Esophagus muscularis mucosa (tissue), 4 donors: ENCODE results near the gene CTSD. TPM values are rescaled to one million over a fixed set of nuclear protein-coding genes. Genes with fewer than 3 reads are reported as not detected.

Source experiments
- DNase-seq: peaks from one replicate; pipeline ENCODE4 v3.0.0-alpha.2; 2017; ENCODE audit errors: extremely low spot score
- H3K27ac ChIP-seq, 4 donors: fragments of 200-600 bp; sonication (generic); replicated peaks in 1 of 4; 1 replicate in 3 of 4; 2 replicates in 1 of 4; pipeline ENCODE4 v1.5.1; 2016 to 2019; ENCODE audit warnings: mild to moderate bottlenecking in 1 of 4
- H3K27me3 ChIP-seq, 4 donors: fragments of 200-600 bp; sonication (generic); one replicate each; pipeline versions ENCODE4 v1.5.1 to v1.6.0; 2016 to 2019
- H3K36me3 ChIP-seq, 4 donors: fragments of 200-600 bp; sonication (generic); one replicate each; pipeline ENCODE4 v1.5.1; 2016 to 2019
- H3K4me1 ChIP-seq, 4 donors: fragments of 200-600 bp; sonication (generic); one replicate each; pipeline ENCODE4 v1.5.1; 2016 to 2019
- H3K4me3 ChIP-seq, 4 donors: fragments of 200-600 bp; sonication (generic); 1 replicate in 2 of 4; 2 replicates in 2 of 4; pipeline ENCODE4 v1.5.1; 2016 to 2019; ENCODE audit warnings: mild to moderate bottlenecking in 4 of 4, moderate library complexity in 1 of 4
- H3K9me3 ChIP-seq, 4 donors: fragments of 200-600 bp; sonication (generic); 1 replicate in 3 of 4; 2 replicates in 1 of 4; pipeline ENCODE4 v1.5.1; 2016 to 2019
- EP300 ChIP-seq: sonication (generic); formaldehyde crosslinking; IDR thresholded peaks from one replicate; pipeline ENCODE4 v1.6.1; 2017; ENCODE audit warnings: antibody characterized with exemption
- POLR2A ChIP-seq: fragments of 450-650 bp; IDR thresholded peaks from one replicate; pipeline ENCODE4 v1.6.1; 2017; ENCODE audit warnings: antibody characterized with exemption, moderate library complexity, mild to moderate bottlenecking, low read depth
- POLR2AphosphoS5 ChIP-seq, 2 donors: sonication (generic); formaldehyde crosslinking; IDR thresholded peaks; one replicate each; pipeline ENCODE4 v1.6.1; 2017; ENCODE audit warnings: antibody characterized with exemption in 2 of 2
- WGBS: methylation state at CpG from one replicate; pipeline ENCODE4 v1.1.5; 2018; 5-methylcytosine and 5-hydroxymethylcytosine counted together
- intact Hi-C: fragments of 100-400 bp; cut with DNase I; formaldehyde crosslinking; loops from one replicate; pipeline ENCODE4 v1.15.1; 2023
- total RNA-seq, 4 donors: library from RNA; depleted of rRNA; stranded (reverse); fragments of >200 nt; gene quantifications; one replicate each; pipeline versions ENCODE4 v1.1.0 to v1.2.1, GENCODE V29; 2016
- TF ChIP-seq, protein P1 (sequence below), 3 experiments: fragments of 200-600 bp in 2 of 3; fragments of 450-650 bp in 1 of 3; sonication (generic) in 2 of 3; IDR thresholded peaks; one replicate each; pipeline ENCODE4 v1.5.1; 2017 to 2019; ENCODE audit warnings: antibody characterized with exemption in 3 of 3, mild to moderate bottlenecking in 2 of 3, moderate library complexity in 1 of 3

The CTSD gene
- total RNA-seq, 4 donors from 2014 or later: 186 to 338 (median 270) TPM

DNA sequence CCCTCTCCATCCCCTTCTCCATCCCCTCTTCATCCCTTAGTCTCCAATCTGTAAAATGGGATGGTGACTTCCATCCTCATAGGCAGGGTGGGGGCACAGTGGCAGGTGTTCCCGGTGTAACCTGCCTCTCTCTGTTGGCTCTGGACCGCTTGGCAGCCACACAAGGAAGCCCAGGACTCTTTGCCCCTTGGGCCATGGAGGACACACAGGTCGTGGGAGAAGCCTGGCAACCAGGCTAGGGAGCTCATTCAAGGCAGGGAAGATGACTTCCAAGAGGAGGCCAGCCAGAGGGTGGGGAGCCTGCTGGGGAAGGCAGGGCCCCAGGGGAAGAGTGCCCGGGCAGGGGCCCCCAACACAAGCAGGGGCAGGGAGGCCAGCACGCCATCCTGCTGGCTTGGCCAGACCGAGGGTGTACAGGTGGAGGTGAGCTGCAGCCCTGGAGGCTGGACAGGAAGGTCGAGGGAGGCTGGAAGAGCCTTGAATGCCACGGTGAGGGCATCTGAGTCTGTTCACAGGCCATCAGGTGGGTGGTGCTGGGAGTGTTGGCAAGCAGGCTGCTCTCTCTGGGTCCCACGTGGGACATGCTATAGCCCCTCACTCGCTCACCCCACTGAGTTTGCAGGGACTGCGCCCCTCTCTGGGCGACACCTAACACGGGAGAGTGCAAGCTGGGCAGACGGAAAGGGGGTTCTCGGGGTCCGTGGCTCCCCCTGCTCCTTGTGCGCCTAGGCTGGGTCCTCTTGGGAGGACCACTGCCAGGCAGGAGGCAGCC lies 15.5 kb upstream of the CTSD start:
- Histone ChIP-seq H3K27ac (no peak overlapping the region), H3K9me3 (peaks cover 0 to 4% (median 0%) of the 10 kb centered on the region in 4 donors), H3K4me3 (no peak overlapping the region), H3K36me3 (no peaks in the 10 kb centered on the region), H3K4me1 (peaks cover 0 to 6% (median 1%) of the 10 kb centered on the region in 4 donors), H3K27me3 (peaks cover 0 to 41% (median 0%) of the 10 kb centered on the region in 4 donors)
- intact Hi-C loops: no loop called here
- TF ChIP-seq, protein P1, sequence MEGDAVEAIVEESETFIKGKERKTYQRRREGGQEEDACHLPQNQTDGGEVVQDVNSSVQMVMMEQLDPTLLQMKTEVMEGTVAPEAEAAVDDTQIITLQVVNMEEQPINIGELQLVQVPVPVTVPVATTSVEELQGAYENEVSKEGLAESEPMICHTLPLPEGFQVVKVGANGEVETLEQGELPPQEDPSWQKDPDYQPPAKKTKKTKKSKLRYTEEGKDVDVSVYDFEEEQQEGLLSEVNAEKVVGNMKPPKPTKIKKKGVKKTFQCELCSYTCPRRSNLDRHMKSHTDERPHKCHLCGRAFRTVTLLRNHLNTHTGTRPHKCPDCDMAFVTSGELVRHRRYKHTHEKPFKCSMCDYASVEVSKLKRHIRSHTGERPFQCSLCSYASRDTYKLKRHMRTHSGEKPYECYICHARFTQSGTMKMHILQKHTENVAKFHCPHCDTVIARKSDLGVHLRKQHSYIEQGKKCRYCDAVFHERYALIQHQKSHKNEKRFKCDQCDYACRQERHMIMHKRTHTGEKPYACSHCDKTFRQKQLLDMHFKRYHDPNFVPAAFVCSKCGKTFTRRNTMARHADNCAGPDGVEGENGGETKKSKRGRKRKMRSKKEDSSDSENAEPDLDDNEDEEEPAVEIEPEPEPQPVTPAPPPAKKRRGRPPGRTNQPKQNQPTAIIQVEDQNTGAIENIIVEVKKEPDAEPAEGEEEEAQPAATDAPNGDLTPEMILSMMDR (IDR thresholded peaks at IDR 0.05): no peak
- TF ChIP-seq POLR2AphosphoS5 (IDR thresholded peaks at IDR 0.05) (no peak), POLR2A (no peak), EP300 (no peak)
- no peak for DNase-seq
- 76% methylated on average over 8 of the region's 17 CpGs for WGBS

DNA sequence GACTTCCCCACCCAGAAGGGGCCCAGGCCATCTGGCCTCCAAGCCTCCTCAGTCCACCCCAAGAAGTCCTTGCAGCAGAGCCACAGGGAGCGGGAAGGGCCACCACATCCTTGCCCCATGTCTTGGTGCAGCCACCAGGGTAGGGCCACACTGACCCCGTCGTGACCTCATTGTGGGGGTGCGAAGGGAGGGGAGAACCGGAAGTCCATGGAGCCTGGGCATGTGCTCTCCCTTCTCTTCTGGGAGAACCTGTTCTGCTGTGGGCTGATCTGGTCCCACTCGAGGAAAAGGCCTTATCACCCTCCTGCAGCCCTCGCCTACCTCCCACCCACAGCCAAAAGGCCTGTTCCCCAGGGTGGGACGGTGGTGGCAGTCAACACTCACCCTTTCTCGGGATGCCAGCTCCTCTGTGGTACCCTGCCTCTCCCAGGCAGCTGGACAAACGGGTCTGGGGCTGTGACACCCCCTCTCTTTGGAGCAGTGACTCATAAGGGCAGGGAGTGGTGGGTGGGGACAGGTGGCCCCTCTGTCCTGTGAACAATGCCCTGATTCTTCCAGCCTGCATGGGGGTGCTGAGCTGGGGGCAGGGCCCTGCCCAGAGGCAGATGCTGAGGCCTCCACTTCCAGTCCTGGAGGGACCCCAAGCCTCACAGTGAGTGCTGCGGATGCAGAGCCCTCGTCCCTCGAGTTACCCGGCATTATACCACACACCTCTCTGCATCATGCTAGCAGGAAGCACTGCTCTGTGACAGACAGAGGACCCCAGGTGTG lies 14.6 kb upstream of the CTSD start:
- H3K9me3 ChIP-seq: peaks cover 0 to 4% (median 0%) of the 10 kb centered on the region in 4 donors
- TF ChIP-seq POLR2A (no peak), EP300 (no peak), POLR2AphosphoS5 (IDR thresholded peaks at IDR 0.05) (no peak)
- TF ChIP-seq, protein P1 (IDR thresholded peaks at IDR 0.05): no peak
- peaks cover 0 to 32% (median 0%) of the 10 kb centered on the region in 4 donors for H3K27me3 ChIP-seq
- no peak for DNase-seq
- intact Hi-C loops: no loop called here
- WGBS: 86% methylated on average over 9 of the region's 14 CpGs
- no peak overlapping the region for H3K4me3 ChIP-seq
- H3K4me1 ChIP-seq: peaks cover 0 to 7% (median 2%) of the 10 kb centered on the region in 4 donors
- H3K27ac ChIP-seq: no peak overlapping the region
- H3K36me3 ChIP-seq: no peaks in the 10 kb centered on the region

DNA sequence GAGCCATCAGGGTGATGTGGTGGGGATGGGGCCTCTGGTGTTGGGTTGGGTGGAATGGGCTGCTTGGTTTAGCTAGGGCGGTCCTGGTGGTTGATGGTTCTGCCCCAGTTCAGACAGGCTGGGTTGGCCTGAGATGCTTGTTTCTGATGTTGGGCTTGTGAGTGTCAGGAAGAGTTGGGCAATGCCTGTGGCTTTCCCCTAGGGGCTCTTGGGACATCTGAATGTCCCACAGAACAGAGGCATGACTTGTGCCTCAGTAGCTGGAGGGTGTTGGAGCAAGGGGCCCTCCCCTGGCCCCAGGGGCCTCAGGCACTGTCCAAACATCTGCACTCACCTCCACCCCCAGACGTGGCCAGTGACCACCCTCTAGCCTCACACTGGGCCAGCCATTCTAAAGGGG lies 14.0 kb upstream of the CTSD start:
- WGBS: 67% methylated on average over 2 of the region's 2 CpGs
- TF ChIP-seq EP300 (no peak), POLR2AphosphoS5 (IDR thresholded peaks at IDR 0.05) (no peak), POLR2A (no peak)
- TF ChIP-seq, protein P1 (IDR thresholded peaks at IDR 0.05): no peak
- no peak for DNase-seq

DNA sequence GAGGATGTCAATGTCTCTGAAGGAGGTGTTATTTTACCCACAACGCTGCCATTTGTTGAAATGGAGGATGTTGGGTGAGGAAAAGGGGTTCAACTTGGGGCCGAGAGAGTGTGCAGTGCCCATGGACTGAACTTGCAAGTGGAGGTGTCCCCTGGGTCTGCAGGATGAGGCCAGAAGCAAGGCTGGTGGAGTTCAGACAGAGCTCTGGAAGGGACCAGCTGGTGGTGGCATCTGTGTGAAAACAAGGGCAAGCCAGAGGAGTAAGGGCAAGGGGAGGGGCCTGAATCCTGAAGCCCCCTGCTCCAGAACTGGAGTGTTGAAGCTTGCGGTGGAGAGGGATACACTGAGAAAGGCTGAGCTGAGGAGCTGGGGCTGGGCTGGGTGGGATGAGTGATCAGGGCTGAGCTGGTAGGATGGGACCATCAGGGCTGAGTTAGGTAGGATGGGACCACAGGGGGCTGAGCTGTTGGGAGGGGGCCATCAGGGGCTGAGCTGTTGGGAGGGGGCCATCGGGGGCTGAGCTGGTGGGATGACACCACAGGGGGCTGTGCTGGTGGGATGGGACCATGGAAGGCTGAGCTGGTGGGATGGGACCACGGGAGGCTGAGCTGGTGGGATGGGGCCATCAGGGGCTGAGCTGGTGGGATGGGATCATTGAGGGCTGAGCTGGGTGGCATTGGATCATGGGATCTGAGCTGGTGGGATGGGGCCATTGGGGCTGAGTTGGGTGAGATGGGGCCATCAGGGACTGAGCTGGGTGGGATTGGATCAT lies 13.4 kb upstream of the CTSD start:
- H3K4me1 ChIP-seq: peaks cover 6 to 19% (median 13%) of the 10 kb centered on the region in 4 donors
- H3K27ac ChIP-seq: no peak overlapping the region
- TF ChIP-seq POLR2A (no peak), EP300 (no peak), POLR2AphosphoS5 (IDR thresholded peaks at IDR 0.05) (no peak)
- TF ChIP-seq, protein P1 (IDR thresholded peaks at IDR 0.05): no peak
- DNase-seq: no peak
- intact Hi-C loops: no loop called here
- peaks cover 0 to 32% (median 0%) of the 10 kb centered on the region in 4 donors for H3K27me3 ChIP-seq
- no peaks in the 10 kb centered on the region for H3K36me3 ChIP-seq
- 83% methylated on average over 5 of the region's 5 CpGs for WGBS
- no peak overlapping the region for H3K4me3 ChIP-seq
- peaks cover 0 to 4% (median 0%) of the 10 kb centered on the region in 4 donors for H3K9me3 ChIP-seq

More for the DNA sequence above, 14.0 kb upstream of the CTSD start:
- intact Hi-C loops: no loop called here
- peaks cover 0 to 4% (median 0%) of the 10 kb centered on the region in 4 donors for H3K9me3 ChIP-seq
- H3K4me1 ChIP-seq: peaks cover under 1 to 13% (median 8%) of the 10 kb centered on the region in 4 donors
- H3K36me3 ChIP-seq: no peaks in the 10 kb centered on the region
- H3K27me3 ChIP-seq: peaks cover 0 to 32% (median 0%) of the 10 kb centered on the region in 4 donors
- H3K27ac ChIP-seq: no peak overlapping the region
- H3K4me3 ChIP-seq: no peak overlapping the region
